OCI-LY7 (cell line): ENCODE results near the gene BSCL2. TPM values are rescaled to one million over a fixed set of nuclear protein-coding genes. Genes with fewer than 3 reads are reported as not detected.
"Not testable (repeated sequence)": the region's sequence is repeated elsewhere in the genome, so short reads cannot be mapped to it uniquely, and the experiment has no call there.

Experiments used
- BruUV-seq: library from RNA; stranded (reverse); fragments of 400-500 nt; replicated peaks from 2 replicates; lab custom pipeline; 2021; lab: Mats Ljungman, UMichigan
- CTCF ChIA-PET: fragments of 300-600 bp; sonication (Branson Sonifier 250); formaldehyde crosslinking; loops from one replicate; lab custom pipeline; 2022; ENCODE audit warnings: antibody characterized with exemption; ENCODE audit not compliant: unreplicated experiment; lab: Charles Lee
- POLR2A ChIA-PET: fragments of 300-600 bp; sonication (Branson Sonifier 250); formaldehyde crosslinking; loops from one replicate; lab custom pipeline; 2022; ENCODE audit warnings: antibody characterized with exemption; lab: Charles Lee
- DNase-seq: peaks from one replicate; pipeline ENCODE4 v3.0.0-alpha.2; 2015; ENCODE audit warnings: low spot score
- H2AFZ ChIP-seq: fragments of 200-600 bp; sonication (generic), shearing (Covaris generic); 2 replicates; pipeline ENCODE4 v1.6.1; 2014; ENCODE audit warnings: mild to moderate bottlenecking, antibody characterized with exemption, low read length, moderate library complexity
- H3K27ac ChIP-seq: fragments of 200-600 bp; sonication (generic); 2 replicates; pipeline ENCODE4 v1.5.1; 2014; ENCODE audit warnings: mixed run types, low read depth, mild to moderate bottlenecking, moderate library complexity, low read length, inconsistent platforms; ENCODE audit not compliant: poor library complexity, severe bottlenecking
- H3K36me3 ChIP-seq: fragments of 200-600 bp; sonication (generic); 2 replicates; pipeline ENCODE4 v1.6.1; 2014; ENCODE audit warnings: mild to moderate bottlenecking, antibody characterized with exemption, low read length, moderate library complexity, mixed read lengths; ENCODE audit not compliant: insufficient read depth
- H3K4me1 ChIP-seq: fragments of 200-600 bp; sonication (generic); 2 replicates; pipeline ENCODE4 v1.5.1; 2014; ENCODE audit warnings: mild to moderate bottlenecking, low read length; ENCODE audit not compliant: insufficient read depth, poor library complexity, severe bottlenecking
- H3K4me2 ChIP-seq: fragments of 200-600 bp; sonication (generic); 2 replicates; pipeline ENCODE4 v1.6.1; 2014; ENCODE audit warnings: mild to moderate bottlenecking, low read length
- H3K4me3 ChIP-seq: fragments of 200-600 bp; sonication (generic); 2 replicates; pipeline ENCODE4 v1.5.1; 2014; ENCODE audit warnings: mild to moderate bottlenecking, low read depth, low read length; ENCODE audit not compliant: poor library complexity, severe bottlenecking
- H3K79me2 ChIP-seq: fragments of 200-600 bp; sonication (generic); 2 replicates; pipeline ENCODE4 v1.6.1; 2016; ENCODE audit warnings: low read depth, mild to moderate bottlenecking, low read length, moderate library complexity, mixed read lengths; ENCODE audit not compliant: insufficient read depth
- H3K9me2 ChIP-seq: fragments of 200-600 bp; sonication (generic); 2 replicates; pipeline ENCODE4 v1.6.1; 2016; ENCODE audit warnings: mild to moderate bottlenecking, low read length, mixed read lengths; ENCODE audit not compliant: insufficient read depth
- H3K9me3 ChIP-seq: fragments of 200-600 bp; sonication (generic); 2 replicates; pipeline ENCODE4 v1.6.1; 2014; ENCODE audit warnings: mild to moderate bottlenecking, mixed run types, low read length, mixed read lengths
- H4K20me1 ChIP-seq: fragments of 200-600 bp; sonication (generic); 2 replicates; pipeline ENCODE4 v1.6.1; 2014; ENCODE audit warnings: mild to moderate bottlenecking, antibody characterized with exemption, low read length, moderate library complexity, mixed read lengths; ENCODE audit not compliant: insufficient read depth
- CTCF ChIP-seq: fragments of 200-600 bp; sonication (generic); conservative IDR thresholded peaks from 2 replicates; pipeline ENCODE4 v1.5.1; 2014; ENCODE audit warnings: mild to moderate bottlenecking, antibody characterized with exemption, low read length, moderate library complexity, mixed read lengths
- EZH2phosphoT487 ChIP-seq: fragments of 200-600 bp; sonication (generic); IDR thresholded peaks from 2 replicates; pipeline ENCODE4 v1.6.1; 2018; ENCODE audit warnings: low read depth, borderline replicate concordance, mild to moderate bottlenecking, mixed run types, antibody characterized with exemption, low read length, moderate library complexity, mixed read lengths
- intact Hi-C: fragments of 100-400 bp; cut with micrococcal nuclease; formaldehyde crosslinking; loops from one replicate; pipeline ENCODE4 v1.10.0; 2022; ENCODE audit not compliant: unreplicated experiment
- total RNA-seq, 2 experiments: library from RNA; depleted of rRNA in 1 of 2; stranded (reverse); fragments of >200 nt in 1 of 2; shearing (Covaris generic) in 1 of 2; gene quantifications; 2 replicates each; pipeline ENCODE4 v1.2.3, GENCODE V29; 2014 to 2022

BSCL2 gene
- total RNA-seq, 2 experiments from 2014 or later = 20.7 to 46.2 TPM

- H3K9me2 ChIP-seq = no peaks in the 10 kb centered on the region
- H3K36me3 ChIP-seq = peaks cover 74% of the 10 kb centered on the region
- CTCF ChIA-PET = no interaction called here
- no peaks in the 10 kb centered on the region for H3K4me1 ChIP-seq
- intact Hi-C loops = loop anchor here (10.0 kb wide), 1 partner anchor 288 kb away; no protein-coding TSS in a partner anchor
- TF ChIP-seq CTCF (no peak), EZH2phosphoT487 (no peak)
- peaks cover 12% of the 10 kb centered on the region; the same call in 1 of the 2 replicates for H3K79me2 ChIP-seq
- H3K4me3 ChIP-seq = no peak overlapping the region
- POLR2A ChIA-PET = interaction anchor here (1.1 to 2.2 kb wide), 3 partner anchors 10 to 17 kb away, joined by 4 to 7 read pairs (median 4); partner anchors contain the start of genes HNRNPUL2, TTC9C and ZBTB3
- H4K20me1 ChIP-seq = no peaks in the 10 kb centered on the region
- no TSS peak for BruUV-seq
- no peaks in the 10 kb centered on the region for H3K9me3 ChIP-seq
- no peak overlapping the region for H3K4me2 ChIP-seq
- DNase-seq = no peak
- no peak overlapping the region for H3K27ac ChIP-seq
- no peak overlapping the region for H2AFZ ChIP-seq
Measured at GRCh38 chr11:62737196-62737595, 30.0 kb upstream of the BSCL2 start.

- intact Hi-C loops = loop anchor here (10.0 kb wide), 1 partner anchor 292 kb away; no protein-coding TSS in a partner anchor
- TF ChIP-seq CTCF (peak; percentile 70), EZH2phosphoT487 (no peak)
- Histone ChIP-seq H3K36me3 (peaks cover 48% of the 10 kb centered on the region), H3K9me3 (no peaks in the 10 kb centered on the region), H3K9me2 (no peaks in the 10 kb centered on the region), H3K4me2 (no peak overlapping the region), H4K20me1 (no peaks in the 10 kb centered on the region), H3K27ac (no peak overlapping the region), H3K4me1 (peaks cover 12% of the 10 kb centered on the region), H2AFZ (no peak overlapping the region), H3K4me3 (no peak overlapping the region), H3K79me2 (peaks cover 50% of the 10 kb centered on the region)
- no TSS peak for BruUV-seq
- POLR2A ChIA-PET = no interaction called here
- peak; percentile 47 for DNase-seq
- CTCF ChIA-PET = no interaction called here
Measured at GRCh38 chr11:62732830-62733229, 25.6 kb upstream of the BSCL2 start.

- CTCF ChIA-PET = interaction anchor here (0.7 to 1.4 kb wide), 2 partner anchors 24 to 32 kb away, joined by 4 to 5 read pairs; partner anchors contain the start of genes POLR2G and ZBTB3
- Histone ChIP-seq H4K20me1 (peaks cover 14% of the 10 kb centered on the region), H3K36me3 (peaks cover 43% of the 10 kb centered on the region), H3K4me1 (peaks cover 15% of the 10 kb centered on the region), H3K4me3 (peak overlapping the region; percentile 97), H3K4me2 (peak overlapping the region; percentile 80), H3K79me2 (peaks cover 71% of the 10 kb centered on the region)
- POLR2A ChIA-PET = interaction anchor here (0.7 to 1.5 kb wide), 5 partner anchors 13 to 151 kb away, joined by 3 to 8 read pairs (median 3); partner anchors contain the start of gene ZBTB3
- not testable (repeated sequence) for H3K27ac ChIP-seq, H2AFZ ChIP-seq, H3K9me3 ChIP-seq, H3K9me2 ChIP-seq, DNase-seq, BruUV-seq
- intact Hi-C loops = loop anchor here (10.0 kb wide), 1 partner anchor 295 kb away; no protein-coding TSS in a partner anchor
Measured at GRCh38 chr11:62730076-62730475, 22.9 kb upstream of the BSCL2 start.
